Spleen (tissue), 11 donors: ENCODE results near the gene RNASE3. TPM values are rescaled to one million over a fixed set of nuclear protein-coding genes. Genes with fewer than 3 reads are reported as not detected.

Experiments
- DNase-seq: peaks from one replicate; pipeline ENCODE4 v3.0.0-alpha.2; 2020
- H3K27ac ChIP-seq, 8 donors: fragments of 200-600 bp; sonication (generic) in 7 of 8; 1 replicate in 4 of 8; 2 replicates in 4 of 8; pipeline versions ENCODE4 v1.5.0 to v1.8.0; 2016 to 2021; ENCODE audit warnings: inconsistent platforms in 4 of 8, mild to moderate bottlenecking in 4 of 8, moderate library complexity in 1 of 8
- H3K27me3 ChIP-seq, 7 donors: fragments of 200-600 bp; sonication (generic) in 6 of 7; replicated peaks in 1 of 7; 1 replicate in 4 of 7; 2 replicates in 3 of 7; pipeline versions ENCODE4 v1.5.0 to v1.8.0; 2016 to 2021; ENCODE audit warnings: inconsistent platforms in 3 of 7, mild to moderate bottlenecking in 1 of 7
- H3K36me3 ChIP-seq, 6 donors: fragments of 200-600 bp; sonication (generic) in 5 of 6; 1 replicate in 4 of 6; 2 replicates in 2 of 6; pipeline versions ENCODE4 v1.5.0 to v1.8.0; 2016 to 2021; ENCODE audit warnings: inconsistent platforms in 2 of 6
- H3K4me1 ChIP-seq, 6 donors: fragments of 200-600 bp; sonication (generic) in 5 of 6; 1 replicate in 3 of 6; 2 replicates in 3 of 6; pipeline versions ENCODE4 v1.5.0 to v1.8.0; 2016 to 2021; ENCODE audit warnings: inconsistent platforms in 3 of 6
- H3K4me3 ChIP-seq, 8 donors: fragments of 200-600 bp; sonication (generic) in 7 of 8; 1 replicate in 4 of 8; 2 replicates in 4 of 8; pipeline versions ENCODE4 v1.5.0 to v1.8.0; 2016 to 2021; ENCODE audit warnings: inconsistent platforms in 4 of 8, mild to moderate bottlenecking in 4 of 8, moderate library complexity in 2 of 8
- H3K9me3 ChIP-seq, 8 donors: fragments of 200-600 bp; sonication (generic) in 7 of 8; 1 replicate in 4 of 8; 2 replicates in 4 of 8; pipeline versions ENCODE4 v1.5.0 to v1.8.0; 2016 to 2021; ENCODE audit warnings: inconsistent platforms in 4 of 8
- POLR2A ChIP-seq, 3 donors: fragments of 450-650 bp; IDR thresholded peaks; one replicate each; pipeline ENCODE4 v1.5.1; 2017; ENCODE audit warnings: antibody characterized with exemption in 3 of 3, mild to moderate bottlenecking in 1 of 3
- POLR2AphosphoS5 ChIP-seq, 3 donors: sonication (generic); formaldehyde crosslinking; IDR thresholded peaks; one replicate each; pipeline ENCODE4 v1.5.1; 2017; ENCODE audit warnings: antibody characterized with exemption in 3 of 3
- WGBS, 5 donors: extraction: QIAGEN DNeasy Blood & Tissue Kit in 3 of 5; methylation state at CpG; one replicate each; pipeline versions ENCODE4 v1.1.5 to v1.1.7; 2013 to 2018; 5-methylcytosine and 5-hydroxymethylcytosine counted together
- intact Hi-C: fragments of 100-400 bp; cut with DNase I; formaldehyde crosslinking; loops from one replicate; pipeline ENCODE4 v1.15.0; 2023; ENCODE audit warnings: low total_unique reads
- polyA plus RNA-seq, 3 donors: library from polyadenylated mRNA; stranded (reverse); fragments of 200-250 nt; gene quantifications; one replicate each; pipeline ENCODE4 v1.2.1, GENCODE V29; 2013
- total RNA-seq, 7 donors: library from RNA; depleted of rRNA in 3 of 7; stranded (reverse); fragments of >200 nt in 3 of 7; fragmentation: NEBNext Ultra II Directional in 4 of 7; extraction: Animal tissue kit (Norgen Biotek cat#: 25700) in 4 of 7; gene quantifications; one replicate each; pipeline versions ENCODE4 v1.1.0 to v1.2.1, GENCODE V29; 2016 to 2021
- TF ChIP-seq, protein P1 (sequence below), 11 experiments: fragments of 200-600 bp in 7 of 11; fragments of 450-650 bp in 4 of 11; sonication (generic) in 4 of 11; IDR thresholded peaks in 8 of 11; conservative IDR thresholded peaks in 3 of 11; 1 replicate in 7 of 11; 2 replicates in 4 of 11; pipeline versions ENCODE4 v1.4.0 to v1.8.0; 2016 to 2021; ENCODE audit warnings: antibody characterized with exemption in 11 of 11, inconsistent platforms in 4 of 11, mild to moderate bottlenecking in 1 of 11
- donor health status: healthy with polysubstance abuse.
- donor health status: DM: no; HTN: no; CAD: no; lungs with moderate emphysema.
- donor health status: DM: no; HTN: no; CAD: no.
- donor health status: Bipolar disorder and iron deficiency.
- donor health status: healthy.
- donor health status: DM: no; HTN: no; CAD: no.
- donor health status: DM: yes; HTN: yes; CAD: no.

RNASE3 gene
- total and polyA plus RNA-seq, 10 donors, result 0.62 to 24.0 (median 2.6) TPM

DNA sequence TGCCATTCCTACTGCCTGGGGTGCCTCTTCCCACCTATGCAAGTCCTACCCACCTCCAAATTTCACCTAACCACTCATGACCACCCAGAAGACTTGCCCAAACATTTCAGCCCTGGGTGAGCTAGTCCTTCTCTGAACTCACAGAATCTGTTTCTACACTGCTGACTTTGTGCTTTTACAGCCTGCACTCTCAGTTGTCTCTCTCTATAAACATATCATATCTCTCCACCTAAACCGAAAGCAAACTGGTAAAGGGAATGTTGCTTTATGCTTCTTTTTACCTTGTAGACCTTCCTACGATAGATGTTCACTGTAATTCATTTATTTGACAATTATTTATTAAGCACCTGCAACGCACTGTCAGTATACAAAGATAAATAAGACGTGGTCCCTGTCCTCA, 38.1 kb upstream of the RNASE3 start:
- no peak overlapping the region for H3K4me3 ChIP-seq
- TF ChIP-seq, protein P1, sequence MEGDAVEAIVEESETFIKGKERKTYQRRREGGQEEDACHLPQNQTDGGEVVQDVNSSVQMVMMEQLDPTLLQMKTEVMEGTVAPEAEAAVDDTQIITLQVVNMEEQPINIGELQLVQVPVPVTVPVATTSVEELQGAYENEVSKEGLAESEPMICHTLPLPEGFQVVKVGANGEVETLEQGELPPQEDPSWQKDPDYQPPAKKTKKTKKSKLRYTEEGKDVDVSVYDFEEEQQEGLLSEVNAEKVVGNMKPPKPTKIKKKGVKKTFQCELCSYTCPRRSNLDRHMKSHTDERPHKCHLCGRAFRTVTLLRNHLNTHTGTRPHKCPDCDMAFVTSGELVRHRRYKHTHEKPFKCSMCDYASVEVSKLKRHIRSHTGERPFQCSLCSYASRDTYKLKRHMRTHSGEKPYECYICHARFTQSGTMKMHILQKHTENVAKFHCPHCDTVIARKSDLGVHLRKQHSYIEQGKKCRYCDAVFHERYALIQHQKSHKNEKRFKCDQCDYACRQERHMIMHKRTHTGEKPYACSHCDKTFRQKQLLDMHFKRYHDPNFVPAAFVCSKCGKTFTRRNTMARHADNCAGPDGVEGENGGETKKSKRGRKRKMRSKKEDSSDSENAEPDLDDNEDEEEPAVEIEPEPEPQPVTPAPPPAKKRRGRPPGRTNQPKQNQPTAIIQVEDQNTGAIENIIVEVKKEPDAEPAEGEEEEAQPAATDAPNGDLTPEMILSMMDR (IDR thresholded peaks at IDR 0.05 in 8 of 11, conservative IDR thresholded peaks at IDR 0.05 in 3 of 11), result no peak
- TF ChIP-seq POLR2A (IDR thresholded peaks at IDR 0.05) (no peak), POLR2AphosphoS5 (IDR thresholded peaks at IDR 0.05) (no peak)
- H3K36me3 ChIP-seq, result no peaks in the 10 kb centered on the region
- 72 to 88% (median 82%) methylated on average over 4 of the region's 4 CpGs for WGBS, 5 donors
- DNase-seq, result no peak
- no peaks in the 10 kb centered on the region for H3K9me3 ChIP-seq
- no peak overlapping the region for H3K27ac ChIP-seq
- peaks cover 0 to 6% (median 0%) of the 10 kb centered on the region in 7 donors for H3K27me3 ChIP-seq
- intact Hi-C loops, result no loop called here
- H3K4me1 ChIP-seq, result peaks cover 0 to 26% (median 7%) of the 10 kb centered on the region in 6 donors

DNA sequence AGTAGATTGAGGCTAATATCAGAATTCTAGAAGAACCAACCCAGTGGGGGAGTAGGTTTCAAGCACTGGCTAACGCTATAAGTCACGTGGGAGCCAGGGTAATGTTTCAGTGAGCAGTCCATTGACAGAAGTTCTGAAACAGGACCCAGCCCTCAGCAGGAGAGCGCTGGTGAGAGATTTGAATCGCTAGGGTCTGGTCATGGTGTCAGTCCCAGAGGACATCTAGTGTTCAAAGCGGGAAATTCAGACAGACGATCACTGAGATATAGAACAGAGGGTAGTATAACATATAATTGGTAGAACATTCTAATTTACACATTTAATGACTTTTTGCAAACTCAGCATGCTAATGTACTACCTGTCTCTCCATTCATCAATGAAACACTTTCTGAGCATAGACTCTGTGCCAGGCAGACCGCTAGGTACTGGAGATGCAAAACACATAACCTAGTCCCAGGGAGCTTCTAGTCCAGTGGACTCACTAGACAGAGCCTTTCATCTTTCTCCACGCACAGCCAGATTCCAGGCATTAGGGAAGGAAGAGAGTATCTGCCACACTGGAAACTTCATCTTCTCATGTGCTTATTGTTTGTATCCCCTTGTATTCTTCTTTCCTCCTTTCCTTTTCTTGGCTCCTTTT, 35.4 kb upstream of the RNASE3 start:
- H3K36me3 ChIP-seq, result no peaks in the 10 kb centered on the region
- peaks cover 0 to 21% (median 0%) of the 10 kb centered on the region in 7 donors for H3K27me3 ChIP-seq
- TF ChIP-seq POLR2A (IDR thresholded peaks at IDR 0.05) (no peak), POLR2AphosphoS5 (IDR thresholded peaks at IDR 0.05) (peak in 1 of 3 donors; percentile 13)
- TF ChIP-seq, protein P1 (IDR thresholded peaks at IDR 0.05 in 8 of 11, conservative IDR thresholded peaks at IDR 0.05 in 3 of 11), result peak; percentile 59 to 94 (median 79)
- H3K4me1 ChIP-seq, result peaks cover 0 to 18% (median 7%) of the 10 kb centered on the region in 6 donors
- DNase-seq, result peak; percentile 77
- intact Hi-C loops, result loop anchor here (2.0 to 5.0 kb wide), 2 partner anchors 117 to 157 kb away; no protein-coding TSS in a partner anchor
- H3K4me3 ChIP-seq, result no peak overlapping the region
- H3K27ac ChIP-seq, result no peak overlapping the region
- no peaks in the 10 kb centered on the region for H3K9me3 ChIP-seq
- WGBS, 5 donors, result 15 to 21% (median 19%) methylated on average over 8 of the region's 8 CpGs

DNA sequence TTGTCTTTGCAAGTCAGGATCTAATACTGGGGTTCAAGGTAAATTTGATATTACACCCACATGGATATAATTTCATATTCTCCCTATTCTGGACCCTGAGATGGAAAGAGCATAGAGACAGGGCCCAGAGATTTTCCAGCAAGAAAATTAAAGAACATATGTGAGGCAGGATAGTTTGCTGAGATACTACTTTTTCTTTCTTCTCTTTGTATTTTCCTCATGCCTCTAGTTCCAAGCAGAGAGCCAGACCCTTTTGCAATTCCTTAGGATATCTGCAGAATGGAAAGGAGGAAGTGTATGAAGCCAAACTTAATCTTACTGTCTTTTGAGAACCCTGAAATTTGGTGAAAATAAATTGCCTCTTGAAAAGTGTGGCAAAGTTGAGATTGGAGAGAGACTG, 34.0 kb upstream of the RNASE3 start:
- H3K4me1 ChIP-seq, result peaks cover 0 to 18% (median 7%) of the 10 kb centered on the region in 6 donors
- no peak for TF ChIP-seq POLR2AphosphoS5 (IDR thresholded peaks at IDR 0.05)
- no peak for TF ChIP-seq POLR2A (IDR thresholded peaks at IDR 0.05)
- TF ChIP-seq, protein P1 (IDR thresholded peaks at IDR 0.05 in 8 of 11, conservative IDR thresholded peaks at IDR 0.05 in 3 of 11), result no peak
- no peak overlapping the region for H3K27ac ChIP-seq
- intact Hi-C loops, result loop anchor here (5.0 kb wide), 1 partner anchor 115 kb away; no protein-coding TSS in a partner anchor
- peaks cover 0 to 21% (median 0%) of the 10 kb centered on the region in 7 donors for H3K27me3 ChIP-seq
- H3K4me3 ChIP-seq, result no peak overlapping the region
- no peak for DNase-seq
- no peaks in the 10 kb centered on the region for H3K9me3 ChIP-seq
- no peaks in the 10 kb centered on the region for H3K36me3 ChIP-seq

DNA sequence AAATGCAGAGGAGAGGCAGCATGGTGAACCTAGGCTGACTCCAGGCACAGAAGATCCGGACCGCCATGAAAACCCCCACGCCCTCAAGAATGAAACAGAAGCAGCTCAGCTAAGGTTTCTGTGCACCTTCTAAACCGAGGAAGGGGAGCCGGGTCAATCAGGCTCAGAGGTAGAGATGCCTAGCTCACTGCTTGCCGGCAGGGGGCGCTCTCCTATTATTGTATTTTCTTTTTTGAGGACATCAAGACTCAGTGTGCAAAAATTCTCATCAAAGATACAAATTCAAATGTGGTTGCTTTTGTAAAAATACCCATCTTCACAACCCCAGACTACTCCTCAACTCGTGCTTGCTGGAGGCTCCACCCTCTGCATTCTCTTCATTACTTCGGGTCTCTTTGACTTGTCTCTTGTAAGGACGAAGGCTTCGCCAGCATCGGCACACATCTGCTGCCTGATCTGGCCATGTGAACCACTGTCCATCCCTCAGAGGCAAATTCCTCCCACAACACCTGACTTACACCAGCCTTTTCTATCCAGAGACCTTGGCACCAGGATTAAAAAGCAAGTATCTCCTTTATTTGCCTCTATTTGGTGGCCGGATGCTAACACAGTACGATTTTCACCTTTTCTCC, 33.4 kb upstream of the RNASE3 start:
- no peaks in the 10 kb centered on the region for H3K9me3 ChIP-seq
- H3K27ac ChIP-seq, result no peak overlapping the region
- TF ChIP-seq, protein P1 (IDR thresholded peaks at IDR 0.05 in 8 of 11, conservative IDR thresholded peaks at IDR 0.05 in 3 of 11), result peak; percentile 65 to 96 (median 89)
- TF ChIP-seq POLR2AphosphoS5 (IDR thresholded peaks at IDR 0.05) (no peak), POLR2A (IDR thresholded peaks at IDR 0.05) (no peak)
- DNase-seq, result peak; percentile 90
- peaks cover 0 to 21% (median 0%) of the 10 kb centered on the region in 7 donors for H3K27me3 ChIP-seq
- WGBS, 5 donors, result 34 to 39% (median 34%) methylated on average over 14 of the region's 14 CpGs
- H3K36me3 ChIP-seq, result no peaks in the 10 kb centered on the region
- peaks cover 0 to 18% (median 7%) of the 10 kb centered on the region in 6 donors for H3K4me1 ChIP-seq
- intact Hi-C loops, result loop anchor here (5.0 kb wide), 1 partner anchor 115 kb away; no protein-coding TSS in a partner anchor
- no peak overlapping the region for H3K4me3 ChIP-seq
